ENCODE results near the gene AFAP1.

Gene AFAP1

DNA sequence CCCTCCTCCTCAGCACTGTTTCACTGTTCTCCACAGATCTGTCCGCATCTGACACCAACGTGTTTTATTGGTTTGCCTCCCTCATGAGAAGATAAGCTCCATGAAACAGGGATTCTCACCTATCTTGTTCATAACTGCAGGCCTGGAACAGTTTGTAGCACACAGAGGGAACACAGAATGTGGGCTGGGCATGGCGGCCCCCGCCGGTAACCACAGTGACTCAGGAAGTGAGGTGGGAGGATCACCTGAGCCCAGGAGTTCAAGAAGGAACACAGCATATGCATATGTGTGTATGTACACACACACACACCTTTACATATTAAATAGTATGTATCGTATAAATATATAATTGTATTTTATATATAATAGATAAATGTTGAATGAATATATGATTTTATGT, 168.6 kb downstream of the AFAP1 start:
- TF ChIP-seq TAF1 (IDR thresholded peaks at IDR 0.05; ENCODE audit: borderline replicate concordance, low read depth, low read length) (no peak), POLR2A (IDR thresholded peaks at IDR 0.05; ENCODE audit: low read depth, low read length) (no peak), POLR2AphosphoS5 (IDR thresholded peaks at IDR 0.05; ENCODE audit: low read depth, low read length) (no peak)
- DNase-seq (ENCODE audit: insufficient read length) (no peak), FAIRE-seq (peak; percentile 88)

GRCh38 chr4:7770224-7771050, 169.2 kb downstream of the AFAP1 start:
- FAIRE-seq (peak; percentile 67), DNase-seq (ENCODE audit: insufficient read length) (no peak)
- no peak for TF ChIP-seq POLR2A (IDR thresholded peaks at IDR 0.05; ENCODE audit: low read depth, low read length)
- no peak for TF ChIP-seq TAF1 (IDR thresholded peaks at IDR 0.05; ENCODE audit: borderline replicate concordance, low read depth, low read length)
- no peak for TF ChIP-seq POLR2AphosphoS5 (IDR thresholded peaks at IDR 0.05; ENCODE audit: low read depth, low read length)

GRCh38 chr4:7769396-7770223, 170.1 kb downstream of the AFAP1 start:
- TF ChIP-seq POLR2AphosphoS5 (IDR thresholded peaks at IDR 0.05; ENCODE audit: low read depth, low read length) (no peak), POLR2A (IDR thresholded peaks at IDR 0.05; ENCODE audit: low read depth, low read length) (no peak), TAF1 (IDR thresholded peaks at IDR 0.05; ENCODE audit: borderline replicate concordance, low read depth, low read length) (no peak)
- no peak for FAIRE-seq
- DNase-seq (ENCODE audit: insufficient read length) = no peak

DNA sequence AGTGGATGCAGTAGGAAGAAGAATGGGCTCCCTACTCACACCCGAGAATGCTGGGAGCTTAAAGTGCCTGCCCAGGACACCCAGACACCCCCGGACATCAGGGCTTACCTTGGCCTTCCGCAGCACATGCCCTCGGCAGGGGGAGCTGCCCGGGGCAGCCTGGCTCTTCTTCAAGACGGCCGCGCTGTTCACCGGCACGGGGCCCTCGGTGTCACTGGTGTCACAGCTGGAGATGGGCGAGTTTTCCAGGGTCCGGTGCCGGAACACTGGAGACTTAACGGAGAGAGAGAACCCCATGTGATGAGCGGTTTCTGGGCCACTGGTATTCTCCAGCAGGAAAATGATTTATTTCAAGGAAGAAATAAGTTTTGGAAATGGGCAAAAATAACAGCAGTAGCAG, 170.9 kb downstream of the AFAP1 start:
- FAIRE-seq (no peak), DNase-seq (ENCODE audit: insufficient read length) (no peak)
- TF ChIP-seq TAF1 (IDR thresholded peaks at IDR 0.05; ENCODE audit: borderline replicate concordance, low read depth, low read length) = no peak
- no peak for TF ChIP-seq POLR2AphosphoS5 (IDR thresholded peaks at IDR 0.05; ENCODE audit: low read depth, low read length)
- TF ChIP-seq POLR2A (IDR thresholded peaks at IDR 0.05; ENCODE audit: low read depth, low read length) = no peak

DNA sequence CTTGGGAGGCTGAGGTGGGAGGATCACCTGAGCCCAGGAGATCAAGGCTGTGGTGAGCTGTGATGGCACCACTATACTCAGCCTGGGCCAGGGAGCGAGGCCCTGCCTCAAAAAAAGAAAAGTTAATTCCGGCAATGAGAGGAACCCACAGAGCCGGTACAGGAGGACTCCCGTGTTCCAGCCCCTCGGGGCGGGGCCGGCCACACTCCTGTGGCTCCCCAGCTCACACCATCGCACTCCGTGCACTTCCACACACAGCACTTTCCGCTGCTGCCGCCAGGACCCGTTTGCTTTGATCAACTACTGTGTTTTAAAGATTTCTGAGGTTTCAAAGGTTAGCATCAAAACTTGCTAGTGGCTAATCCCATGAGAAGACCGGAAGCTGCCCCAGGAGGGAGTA, 171.7 kb downstream of the AFAP1 start:
- TF ChIP-seq POLR2A (IDR thresholded peaks at IDR 0.05; ENCODE audit: low read depth, low read length) = no peak
- TF ChIP-seq POLR2AphosphoS5 (IDR thresholded peaks at IDR 0.05; ENCODE audit: low read depth, low read length) = no peak
- TF ChIP-seq TAF1 (IDR thresholded peaks at IDR 0.05; ENCODE audit: borderline replicate concordance, low read depth, low read length) = no peak
- FAIRE-seq = no peak
- no peak for DNase-seq (ENCODE audit: insufficient read length)

- FAIRE-seq (no peak), DNase-seq (ENCODE audit: insufficient read length) (no peak)
- TF ChIP-seq TAF1 (IDR thresholded peaks at IDR 0.05; ENCODE audit: borderline replicate concordance, low read depth, low read length) (no peak), POLR2A (IDR thresholded peaks at IDR 0.05; ENCODE audit: low read depth, low read length) (no peak), POLR2AphosphoS5 (IDR thresholded peaks at IDR 0.05; ENCODE audit: low read depth, low read length) (no peak)
Measured at GRCh38 chr4:7767526-7767925, 172.1 kb downstream of the AFAP1 start.

- TF ChIP-seq POLR2A (IDR thresholded peaks at IDR 0.05; ENCODE audit: low read depth, low read length) = no peak
- TF ChIP-seq POLR2AphosphoS5 (IDR thresholded peaks at IDR 0.05; ENCODE audit: low read depth, low read length) = no peak
- TF ChIP-seq TAF1 (IDR thresholded peaks at IDR 0.05; ENCODE audit: borderline replicate concordance, low read depth, low read length) = no peak
- no peak for FAIRE-seq
- no peak for DNase-seq (ENCODE audit: insufficient read length)
Measured at GRCh38 chr4:7766661-7767345, 172.9 kb downstream of the AFAP1 start.

- TF ChIP-seq TAF1 (IDR thresholded peaks at IDR 0.05; ENCODE audit: borderline replicate concordance, low read depth, low read length) = no peak
- TF ChIP-seq POLR2AphosphoS5 (IDR thresholded peaks at IDR 0.05; ENCODE audit: low read depth, low read length) = no peak
- no peak for TF ChIP-seq POLR2A (IDR thresholded peaks at IDR 0.05; ENCODE audit: low read depth, low read length)
- DNase-seq (ENCODE audit: insufficient read length) (no peak), FAIRE-seq (no peak)
Measured at GRCh38 chr4:7766086-7766485, 173.6 kb downstream of the AFAP1 start.

- no peak for FAIRE-seq
- TF ChIP-seq TAF1 (IDR thresholded peaks at IDR 0.05; ENCODE audit: borderline replicate concordance, low read depth, low read length) = no peak
- no peak for TF ChIP-seq POLR2A (IDR thresholded peaks at IDR 0.05; ENCODE audit: low read depth, low read length)
- TF ChIP-seq POLR2AphosphoS5 (IDR thresholded peaks at IDR 0.05; ENCODE audit: low read depth, low read length) = no peak
Measured at GRCh38 chr4:7765666-7766065, 174.0 kb downstream of the AFAP1 start.

GRCh38 chr4:7764466-7764865, 175.2 kb downstream of the AFAP1 start:
- DNase-seq (ENCODE audit: insufficient read length) (no peak), FAIRE-seq (no peak)
- TF ChIP-seq POLR2AphosphoS5 (IDR thresholded peaks at IDR 0.05; ENCODE audit: low read depth, low read length) (no peak), POLR2A (IDR thresholded peaks at IDR 0.05; ENCODE audit: low read depth, low read length) (no peak), TAF1 (IDR thresholded peaks at IDR 0.05; ENCODE audit: borderline replicate concordance, low read depth, low read length) (no peak)

More at GRCh38 chr4:7765666-7766065, 174.0 kb downstream of the AFAP1 start:
- no peak for DNase-seq (ENCODE audit: insufficient read length)

DNA sequence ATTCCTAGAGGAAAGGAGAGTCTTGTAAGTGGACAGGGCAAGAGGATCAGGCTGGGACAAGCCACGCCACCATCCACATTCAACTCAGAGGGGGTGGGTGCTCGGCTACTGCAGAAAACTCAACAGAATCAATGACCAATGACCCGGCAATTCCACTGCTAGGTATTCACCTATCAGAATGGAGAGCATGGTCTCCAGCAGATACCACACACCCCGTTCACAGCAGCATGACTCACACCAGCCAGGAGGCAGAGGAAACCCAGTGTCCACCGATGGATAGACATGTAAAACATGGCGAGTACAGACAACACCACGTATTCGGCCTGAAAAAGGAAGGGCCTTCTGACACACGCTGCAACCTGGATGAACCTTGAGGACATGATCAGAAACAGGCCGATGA, 175.9 kb downstream of the AFAP1 start:
- TF ChIP-seq POLR2A (IDR thresholded peaks at IDR 0.05; ENCODE audit: low read depth, low read length) (no peak), TAF1 (IDR thresholded peaks at IDR 0.05; ENCODE audit: borderline replicate concordance, low read depth, low read length) (no peak)
- no peak for FAIRE-seq
- no peak for DNase-seq (ENCODE audit: insufficient read length)
